Upper lobe of left lung (tissue), 4 donors: ENCODE data around the gene METTL13.

ENCODE experiments used
- POLR2AphosphoS5 ChIP-seq, 2 donors: sonication (generic); formaldehyde crosslinking; IDR thresholded peaks; one replicate each; pipeline ENCODE4 v1.5.1; 2017; ENCODE audit warnings: antibody characterized with exemption in 2 of 2
- TF ChIP-seq, protein P1 (sequence below), 6 experiments: fragments of 450-650 bp in 4 of 6; fragments of 200-600 bp in 2 of 6; sonication (generic) in 2 of 6; IDR thresholded peaks; one replicate each; pipeline ENCODE4 v1.5.1; 2016 to 2019; ENCODE audit warnings: antibody characterized with exemption in 6 of 6

DNA sequence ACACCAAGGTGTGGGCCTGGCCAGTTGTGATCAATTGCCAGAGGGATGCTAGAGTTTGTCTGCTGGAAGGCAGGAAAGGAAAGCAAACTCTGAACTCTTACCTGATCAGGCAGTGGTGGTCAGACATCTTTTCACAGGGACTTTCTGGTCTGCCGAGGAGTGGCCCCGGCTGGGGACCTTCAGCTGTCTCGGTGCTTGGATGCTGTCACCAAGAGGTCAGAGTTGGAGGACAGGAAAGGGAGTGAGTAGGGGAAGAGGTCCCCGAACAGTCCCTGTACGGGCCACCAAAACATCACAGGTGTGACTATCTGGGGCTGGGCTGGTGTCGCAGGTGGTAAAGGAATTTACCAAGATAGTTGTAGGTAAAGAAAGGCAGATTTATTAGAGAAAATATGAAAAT lies 17.7 kb upstream of the METTL13 start:
- TF ChIP-seq, protein P1, sequence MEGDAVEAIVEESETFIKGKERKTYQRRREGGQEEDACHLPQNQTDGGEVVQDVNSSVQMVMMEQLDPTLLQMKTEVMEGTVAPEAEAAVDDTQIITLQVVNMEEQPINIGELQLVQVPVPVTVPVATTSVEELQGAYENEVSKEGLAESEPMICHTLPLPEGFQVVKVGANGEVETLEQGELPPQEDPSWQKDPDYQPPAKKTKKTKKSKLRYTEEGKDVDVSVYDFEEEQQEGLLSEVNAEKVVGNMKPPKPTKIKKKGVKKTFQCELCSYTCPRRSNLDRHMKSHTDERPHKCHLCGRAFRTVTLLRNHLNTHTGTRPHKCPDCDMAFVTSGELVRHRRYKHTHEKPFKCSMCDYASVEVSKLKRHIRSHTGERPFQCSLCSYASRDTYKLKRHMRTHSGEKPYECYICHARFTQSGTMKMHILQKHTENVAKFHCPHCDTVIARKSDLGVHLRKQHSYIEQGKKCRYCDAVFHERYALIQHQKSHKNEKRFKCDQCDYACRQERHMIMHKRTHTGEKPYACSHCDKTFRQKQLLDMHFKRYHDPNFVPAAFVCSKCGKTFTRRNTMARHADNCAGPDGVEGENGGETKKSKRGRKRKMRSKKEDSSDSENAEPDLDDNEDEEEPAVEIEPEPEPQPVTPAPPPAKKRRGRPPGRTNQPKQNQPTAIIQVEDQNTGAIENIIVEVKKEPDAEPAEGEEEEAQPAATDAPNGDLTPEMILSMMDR (IDR thresholded peaks at IDR 0.05) = no peak
- TF ChIP-seq POLR2AphosphoS5 (IDR thresholded peaks at IDR 0.05) = no peak
